Tibial nerve (tissue), 4 donors: ENCODE measurements around the gene GULP1.

ENCODE experiments used
- CTCF ChIP-seq, 5 experiments: fragments of 200-600 bp in 3 of 5; fragments of 450-650 bp in 2 of 5; sonication (generic) in 3 of 5; IDR thresholded peaks; one replicate each; pipeline ENCODE4 v1.5.1; 2016 to 2019; ENCODE audit warnings: antibody characterized with exemption in 5 of 5, mild to moderate bottlenecking in 3 of 5, moderate library complexity in 2 of 5
- EP300 ChIP-seq, 2 donors: sonication (generic); formaldehyde crosslinking; IDR thresholded peaks; one replicate each; pipeline ENCODE4 v1.6.1; 2017; ENCODE audit warnings: antibody characterized with exemption in 2 of 2, mild to moderate bottlenecking in 1 of 2
- POLR2A ChIP-seq, 2 donors: fragments of 450-650 bp; IDR thresholded peaks; one replicate each; pipeline ENCODE4 v1.6.1; 2017; ENCODE audit warnings: antibody characterized with exemption in 2 of 2, mild to moderate bottlenecking in 2 of 2, moderate library complexity in 2 of 2

DNA sequence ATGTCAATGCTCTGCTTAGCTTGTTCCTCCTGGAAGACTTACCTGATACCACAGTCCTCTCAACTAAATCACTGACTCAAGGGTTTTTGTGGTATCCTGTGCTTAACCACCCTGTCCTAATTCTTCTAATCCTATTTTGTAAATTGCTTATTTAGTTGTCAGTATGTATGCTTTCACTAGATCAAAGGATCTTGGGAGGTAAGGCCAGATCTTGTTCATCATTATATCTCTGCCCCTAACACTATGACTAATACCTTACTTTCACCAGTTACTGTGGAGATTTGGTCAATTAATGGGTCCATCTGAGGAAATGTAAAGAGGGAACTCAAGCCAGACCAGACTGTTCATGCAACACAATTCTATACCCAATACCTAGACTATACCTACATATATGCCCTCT, 203.2 kb downstream of the GULP1 start:
- TF ChIP-seq CTCF (IDR thresholded peaks at IDR 0.05) (no peak), POLR2A (IDR thresholded peaks at IDR 0.05) (no peak), EP300 (IDR thresholded peaks at IDR 0.05) (no peak)
